NCI-H2196 (cell line): Measurements from ENCODE around the gene GADD45B.
"Not testable (repeated sequence)": the region's sequence is repeated elsewhere in the genome, so short reads cannot be mapped to it uniquely, and the experiment has no call there.

Experiments
- DNase-seq: peaks from one replicate; lab custom pipeline; 2025; ENCODE audit not compliant: unreplicated experiment; lab: John Stamatoyannopoulos, UW

Gene GADD45B

DNA sequence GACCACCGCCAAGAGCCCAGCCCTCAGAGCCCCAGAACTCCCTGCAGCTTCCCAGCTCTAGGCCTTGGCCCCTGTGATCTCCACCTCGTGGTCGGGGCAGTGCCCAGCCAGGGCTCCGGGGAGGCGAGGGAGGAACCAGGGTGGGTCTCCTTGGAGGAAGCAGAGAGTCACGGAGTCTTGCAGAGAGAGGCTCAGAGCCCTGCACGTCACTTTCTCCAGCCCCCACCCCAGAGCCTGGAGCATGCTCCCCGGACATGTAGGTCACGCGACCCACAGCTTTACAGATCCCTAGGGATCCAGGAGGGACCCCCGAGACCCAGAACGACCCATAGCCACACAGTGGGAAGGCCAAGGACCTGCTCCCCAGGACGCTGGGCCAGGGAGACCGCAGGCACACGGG is 11.9 kb downstream of the GADD45B start:
- DNase-seq: no peak

DNA sequence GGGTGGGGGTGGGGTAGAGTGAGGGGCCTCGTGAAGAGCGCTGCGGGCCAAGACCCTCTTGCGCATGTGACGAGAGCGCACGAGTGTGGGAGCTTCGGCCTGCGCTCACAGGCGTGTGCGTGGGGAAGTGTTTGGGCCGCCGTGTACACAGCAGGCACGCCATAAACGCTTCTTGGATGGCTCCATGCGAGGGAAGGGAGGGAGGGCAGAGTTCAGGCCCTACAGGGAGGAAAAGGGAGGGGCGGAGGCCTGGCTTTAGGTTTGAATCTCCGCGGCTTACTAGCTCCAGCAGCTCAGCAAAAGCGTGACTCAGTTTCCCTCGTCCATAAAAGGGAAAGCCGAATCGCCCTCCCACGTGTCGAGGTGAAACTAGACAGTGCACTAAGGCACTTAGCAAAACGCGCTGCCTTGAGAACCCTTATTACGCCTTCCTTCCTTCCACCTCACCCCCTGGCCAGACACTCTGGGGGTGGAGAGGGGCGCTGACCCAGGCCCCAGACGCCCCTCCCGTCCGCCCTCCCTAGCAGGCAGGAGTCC is 12.5 kb downstream of the GADD45B start:
- DNase-seq: no peak

GRCh38 chr19:2488942-2489731 is 13.2 kb downstream of the GADD45B start:
- peak; percentile 59 for DNase-seq

DNA sequence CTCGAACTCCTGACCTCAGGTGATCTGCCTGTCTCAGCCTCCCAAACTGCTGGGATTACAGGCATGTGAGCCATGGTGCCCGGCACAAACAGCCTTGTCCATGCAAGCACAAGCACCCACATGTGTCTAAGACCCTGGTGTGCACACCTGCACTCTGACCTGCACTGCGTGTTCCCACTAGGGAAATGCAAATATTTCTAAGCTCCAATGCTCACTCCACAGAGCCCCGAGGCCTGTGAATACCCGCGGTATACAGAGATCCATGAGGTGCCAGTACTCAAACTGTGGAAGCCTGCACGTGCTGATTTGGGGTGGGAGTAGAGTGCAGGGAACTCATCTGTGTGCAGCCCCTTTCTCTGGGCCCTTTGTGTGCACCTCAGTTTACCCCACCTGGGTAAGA is 14.7 kb downstream of the GADD45B start:
- DNase-seq: no peak

GRCh38 chr19:2491130-2491801 is 15.3 kb downstream of the GADD45B start:
- DNase-seq: peak; percentile 93

DNA sequence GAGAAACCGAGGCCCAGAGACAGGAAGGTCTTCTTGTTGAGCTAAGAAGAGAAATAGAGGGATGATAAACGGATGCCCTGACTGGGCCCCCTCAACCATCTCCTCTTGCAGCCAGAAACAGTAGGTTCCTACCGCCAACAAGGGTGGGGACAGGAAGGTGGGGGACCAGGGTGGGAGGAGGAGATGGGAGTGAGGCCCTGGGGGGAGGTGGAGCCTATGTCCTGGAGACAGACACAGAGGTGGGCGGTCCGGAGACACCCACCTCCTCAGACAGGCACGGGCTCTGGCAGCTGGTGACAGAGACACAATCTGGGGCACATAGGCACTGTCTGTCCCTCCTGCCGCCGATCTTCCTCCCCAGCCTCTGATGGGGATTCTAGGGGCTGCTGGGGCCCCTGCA is 16.9 kb downstream of the GADD45B start:
- no peak for DNase-seq

DNA sequence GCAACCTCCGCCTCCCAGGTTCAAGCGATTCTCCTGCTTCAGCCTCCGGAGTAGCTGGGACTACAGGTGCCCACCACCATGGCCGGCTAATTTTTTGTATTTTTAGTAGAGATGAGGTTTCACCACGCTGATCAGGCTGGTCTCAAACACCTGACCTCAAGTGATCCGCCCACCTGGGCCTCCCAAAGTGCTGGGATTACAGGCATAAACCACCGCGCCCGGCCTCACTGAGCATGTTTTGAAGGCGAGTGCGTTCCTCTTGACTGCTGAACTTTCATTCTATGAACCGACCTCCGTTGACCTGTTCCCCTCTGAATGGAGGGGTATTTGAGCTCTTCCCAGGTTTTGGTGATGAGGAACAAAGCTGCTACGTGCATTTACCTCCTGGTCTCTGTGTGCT is 17.5 kb downstream of the GADD45B start:
- not testable (repeated sequence) for DNase-seq

DNA sequence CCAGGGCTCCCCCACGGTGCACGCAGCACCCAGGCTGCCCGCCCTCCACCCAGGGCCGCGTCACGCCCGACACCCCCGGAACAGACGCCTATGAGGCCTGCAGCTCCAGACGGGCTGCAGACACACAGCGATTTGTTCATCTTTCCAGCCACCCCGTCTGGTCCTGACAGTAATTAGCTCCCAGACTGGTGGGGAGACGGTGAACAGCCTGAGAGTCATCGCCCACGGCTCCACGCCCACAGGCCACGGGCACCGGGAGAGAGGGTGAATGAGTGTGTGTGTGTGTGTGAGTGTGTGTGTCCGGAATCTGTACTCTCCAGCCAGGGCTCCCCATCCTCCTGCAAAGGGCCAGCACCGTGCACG is 18.1 kb downstream of the GADD45B start:
- no peak for DNase-seq

DNA sequence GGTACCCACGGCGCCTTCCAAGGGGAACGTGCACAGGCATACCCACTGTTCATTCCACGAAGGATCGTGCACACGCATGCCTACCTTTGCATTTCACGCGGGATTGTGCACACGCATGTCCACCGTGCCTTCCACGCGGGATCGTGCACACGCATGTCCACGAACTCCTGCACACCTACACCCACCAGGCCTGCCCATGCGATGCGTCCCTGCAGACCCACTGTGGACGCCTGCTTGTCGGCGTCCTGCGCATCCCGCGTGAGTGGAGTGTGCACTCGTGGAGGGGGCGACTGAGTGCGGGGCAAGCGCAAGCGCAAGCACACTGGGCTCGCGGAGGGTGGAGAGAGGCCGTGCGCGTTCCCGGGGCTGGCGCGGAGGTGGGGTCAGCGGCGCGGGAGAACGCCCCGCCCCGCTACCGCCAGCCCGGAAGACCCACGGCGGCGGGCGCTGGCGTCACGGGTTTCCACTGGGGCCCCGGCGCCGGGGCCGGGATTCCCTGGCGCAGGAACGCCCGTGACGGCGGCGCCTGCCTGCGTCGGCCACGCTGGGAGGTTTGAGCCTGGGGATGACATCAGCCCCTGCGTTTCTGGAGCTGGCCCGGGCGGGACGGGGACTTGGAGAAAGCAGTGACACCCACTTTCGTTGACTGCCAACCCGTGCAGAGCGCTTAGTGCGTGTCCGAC is 18.7 kb downstream of the GADD45B start:
- no peak for DNase-seq

GRCh38 chr19:2495130-2495641 is 19.3 kb downstream of the GADD45B start:
- peak; percentile 52 for DNase-seq

- DNase-seq: no peak
Observed at GRCh38 chr19:2495651-2496316, 19.9 kb downstream of the GADD45B start.

DNA sequence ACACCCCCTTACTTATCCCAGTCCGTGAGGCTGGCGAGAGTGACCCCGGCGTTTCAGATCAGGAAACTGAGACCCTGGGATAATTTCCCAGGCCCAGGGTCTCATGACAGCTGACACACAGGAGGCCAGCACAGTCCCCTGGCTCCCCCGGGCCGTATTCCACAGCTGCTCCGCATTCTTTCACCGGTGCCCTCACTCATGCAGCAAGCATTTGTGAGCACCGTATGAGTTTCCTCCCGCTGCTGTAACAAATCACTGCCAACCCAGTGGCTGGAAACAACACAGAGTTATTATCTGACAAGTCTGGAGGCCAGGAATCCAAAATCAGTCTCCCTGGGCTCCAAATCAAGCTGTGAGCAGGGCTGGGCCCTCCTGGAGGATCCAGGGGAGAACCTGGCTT is 21.3 kb downstream of the GADD45B start:
- no peak for DNase-seq

DNA sequence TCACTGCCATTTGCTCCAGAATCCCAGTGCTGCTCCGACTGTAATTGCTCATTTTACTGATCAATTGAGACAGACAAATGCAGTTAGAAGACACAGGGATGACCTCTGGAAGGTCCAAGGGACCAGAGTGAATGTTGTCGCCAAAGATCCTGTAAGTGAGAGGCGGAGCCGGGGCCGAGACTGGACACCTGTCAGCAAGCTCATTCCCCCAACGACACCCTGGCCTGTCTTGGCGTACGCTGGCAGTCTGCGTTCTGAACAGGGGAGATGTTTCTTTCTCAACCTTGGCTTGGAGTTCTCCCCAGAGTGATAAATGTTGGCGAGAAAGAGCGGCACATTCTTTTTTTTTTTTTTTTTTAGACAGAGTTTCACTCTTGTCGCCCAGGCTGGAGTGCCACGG is 24.2 kb downstream of the GADD45B start:
- no peak for DNase-seq

GRCh38 chr19:2500841-2501261 is 24.9 kb downstream of the GADD45B start:
- no peak for DNase-seq

- DNase-seq: no peak
Observed at GRCh38 chr19:2503521-2504109, 27.7 kb downstream of the GADD45B start.

- DNase-seq: not testable (repeated sequence)
Observed at GRCh38 chr19:2506656-2507055, 30.7 kb downstream of the GADD45B start.

DNA sequence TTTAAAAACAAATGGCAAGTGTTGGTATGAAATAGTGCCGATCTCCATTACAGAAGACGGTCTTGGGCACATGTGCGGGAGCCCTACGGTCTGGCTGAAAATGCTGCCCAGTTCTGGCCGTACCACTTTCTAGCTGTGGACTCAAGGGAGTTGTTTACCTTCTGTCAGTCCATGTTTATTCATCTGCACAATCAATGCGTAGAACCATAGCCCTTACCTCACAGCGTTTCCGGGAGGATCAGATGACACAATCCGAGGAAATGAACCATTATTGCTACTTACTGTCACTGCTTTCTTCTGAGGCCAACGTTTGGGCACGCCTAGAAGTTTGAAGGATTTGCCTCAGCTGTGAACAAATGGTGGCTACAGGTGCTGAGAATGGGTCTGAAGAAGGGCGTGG is 31.2 kb downstream of the GADD45B start:
- peak; percentile 91 for DNase-seq

- DNase-seq: no peak
Observed at GRCh38 chr19:2509096-2509495, 33.2 kb downstream of the GADD45B start.

DNA sequence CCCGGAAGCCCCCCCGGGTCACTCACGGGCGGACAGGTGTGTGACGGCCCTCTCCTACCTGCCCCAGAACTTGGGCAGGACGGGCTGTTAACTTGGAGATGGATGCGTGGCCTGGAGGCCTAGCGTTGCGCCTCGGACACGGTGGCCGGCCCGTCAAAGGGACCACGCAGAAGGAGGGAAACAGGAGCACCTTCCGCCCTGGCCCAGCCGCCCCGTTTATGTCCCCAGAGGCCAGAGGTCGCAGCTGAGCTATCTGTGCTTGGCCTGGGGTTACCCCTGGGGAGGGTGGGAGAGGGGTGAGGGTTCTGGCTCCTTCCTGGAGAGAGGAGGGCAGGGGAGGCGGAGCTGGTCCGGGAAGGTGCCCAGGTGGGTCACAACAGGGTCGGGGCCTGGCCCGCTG is 35.6 kb downstream of the GADD45B start:
- no peak for DNase-seq

- no peak for DNase-seq
Observed at GRCh38 chr19:2511991-2512390, 36.1 kb downstream of the GADD45B start.
